Heart left ventricle (tissue), 13 donors: Measurements from ENCODE around the gene KANSL3.

Source experiments
- CTCF ChIP-seq, 12 donors: fragments of 200-600 bp; sonication (generic) in 4 of 12; IDR thresholded peaks; one replicate each; pipeline versions ENCODE4 v1.5.0 to v1.8.0; 2018 to 2022; ENCODE audit warnings: antibody characterized with exemption in 12 of 12, mild to moderate bottlenecking in 5 of 12
- POLR2A ChIP-seq, 2 donors: fragments of 450-650 bp; IDR thresholded peaks; one replicate each; pipeline ENCODE4 v1.6.1; 2017; ENCODE audit warnings: antibody characterized with exemption in 2 of 2, mild to moderate bottlenecking in 2 of 2, moderate library complexity in 2 of 2
- donor health status: ischemic (EF 13 %, LVEDD 7.1; RV severe dilation, severe dysfunction).
- donor health status: DM: no; HTN: yes; CAD: no.
- donor health status: DM: no; HTN: no; CAD: no.
- donor health status: ischemic (EF 25% LVEDD 6.9; RV normal size, moderate dysfunction).
- donor health status: ischemic (EF 25% LVEDD 5.7; RV mildly dilated, moderate dysfunction).
- donor health status: ischemic (EF 35%, LVEDD 5.7; RV mildly dilated, moderate dysfunction).
- donor health status: nonischemic (EF 11% LVEDD 7.7; RV severe dilation, severe dysfunction).
- donor health status: DM: yes; HTN: yes; CAD: no.
- donor health status: PGD.
- donor health status: ischemic (EF 29% LVEDD 5.4; RV normal size, mild dysfunction).
- donor health status: nonischemic (EF 23%, LVEDD 6.1; RV moderate dilation, normal function).

- TF ChIP-seq CTCF (IDR thresholded peaks at IDR 0.05) = no peak
- TF ChIP-seq POLR2A (IDR thresholded peaks at IDR 0.05) = no peak
These were observed 73.5 kb downstream of the KANSL3 start for GRCh38 chr2:96564563-96564962.
